MCF 10A (cell line): ENCODE data around the gene STAB1. TPM values are rescaled to one million over a fixed set of nuclear protein-coding genes. Genes with fewer than 3 reads are reported as not detected.

Experiments
- BruUV-seq: library from RNA; stranded (reverse); fragments of 400-500 nt; replicated peaks from 2 replicates; lab custom pipeline; 2021; lab: Mats Ljungman, UMichigan
- CTCF ChIA-PET: fragments of 300-600 bp; sonication (Branson Sonifier 250); formaldehyde crosslinking; extraction: SDS; loops from one replicate; lab custom pipeline; 2021; ENCODE audit warnings: antibody characterized with exemption, inconsistent platforms; lab: Yijun Ruan, JAX
- POLR2A ChIA-PET: fragments of 300-600, 350-650 bp; sonication (Branson Sonifier 250); formaldehyde crosslinking; extraction: SDS; loops from one replicate; lab custom pipeline; 2020; ENCODE audit warnings: antibody characterized with exemption, inconsistent platforms; lab: Yijun Ruan, JAX
- DNase-seq: peaks from one replicate; pipeline ENCODE4 v3.0.0-alpha.2; 2018; ENCODE audit not compliant: unreplicated experiment
- H3K27ac Mint-ChIP-seq: one replicate; pipeline ENCODE4 v1.8.0; 2022; ENCODE audit warnings: mild to moderate bottlenecking, low read depth, mixed read lengths; ENCODE audit not compliant: unreplicated experiment
- H3K27me3 Mint-ChIP-seq: one replicate; pipeline ENCODE4 v1.8.0; 2022; ENCODE audit warnings: mixed read lengths; ENCODE audit not compliant: insufficient read depth, unreplicated experiment
- H3K36me3 Mint-ChIP-seq: one replicate; pipeline ENCODE4 v1.8.0; 2022; ENCODE audit warnings: mild to moderate bottlenecking, moderate library complexity, mixed read lengths; ENCODE audit not compliant: insufficient read depth, unreplicated experiment
- H3K4me1 Mint-ChIP-seq: one replicate; pipeline ENCODE4 v1.8.0; 2022; ENCODE audit warnings: mixed read lengths; ENCODE audit not compliant: insufficient read depth, unreplicated experiment
- H3K4me3 Mint-ChIP-seq: one replicate; pipeline ENCODE4 v1.8.0; 2022; ENCODE audit warnings: mild to moderate bottlenecking, moderate library complexity, mixed read lengths; ENCODE audit not compliant: unreplicated experiment
- H3K9me3 Mint-ChIP-seq: one replicate; pipeline ENCODE4 v1.8.0; 2022; ENCODE audit warnings: mixed read lengths; ENCODE audit not compliant: unreplicated experiment
- intact Hi-C: fragments of 100-400 bp; cut with micrococcal nuclease; formaldehyde crosslinking; loops from 2 replicates; pipeline ENCODE4 v1.14.1; 2022
- total RNA-seq: library from RNA; stranded (reverse); gene quantifications from 2 replicates; pipeline ENCODE4 v1.2.3, GENCODE V29; 2022
- TF ChIP-seq, protein P1 (sequence below): fragments of 200-600 bp; IDR thresholded peaks from one replicate; pipeline ENCODE4 v1.8.0; 2022; ENCODE audit warnings: antibody characterized with exemption, mild to moderate bottlenecking; ENCODE audit not compliant: unreplicated experiment

The STAB1 gene
- total RNA-seq, 1 experiment from 2014 or later = not detected

DNA sequence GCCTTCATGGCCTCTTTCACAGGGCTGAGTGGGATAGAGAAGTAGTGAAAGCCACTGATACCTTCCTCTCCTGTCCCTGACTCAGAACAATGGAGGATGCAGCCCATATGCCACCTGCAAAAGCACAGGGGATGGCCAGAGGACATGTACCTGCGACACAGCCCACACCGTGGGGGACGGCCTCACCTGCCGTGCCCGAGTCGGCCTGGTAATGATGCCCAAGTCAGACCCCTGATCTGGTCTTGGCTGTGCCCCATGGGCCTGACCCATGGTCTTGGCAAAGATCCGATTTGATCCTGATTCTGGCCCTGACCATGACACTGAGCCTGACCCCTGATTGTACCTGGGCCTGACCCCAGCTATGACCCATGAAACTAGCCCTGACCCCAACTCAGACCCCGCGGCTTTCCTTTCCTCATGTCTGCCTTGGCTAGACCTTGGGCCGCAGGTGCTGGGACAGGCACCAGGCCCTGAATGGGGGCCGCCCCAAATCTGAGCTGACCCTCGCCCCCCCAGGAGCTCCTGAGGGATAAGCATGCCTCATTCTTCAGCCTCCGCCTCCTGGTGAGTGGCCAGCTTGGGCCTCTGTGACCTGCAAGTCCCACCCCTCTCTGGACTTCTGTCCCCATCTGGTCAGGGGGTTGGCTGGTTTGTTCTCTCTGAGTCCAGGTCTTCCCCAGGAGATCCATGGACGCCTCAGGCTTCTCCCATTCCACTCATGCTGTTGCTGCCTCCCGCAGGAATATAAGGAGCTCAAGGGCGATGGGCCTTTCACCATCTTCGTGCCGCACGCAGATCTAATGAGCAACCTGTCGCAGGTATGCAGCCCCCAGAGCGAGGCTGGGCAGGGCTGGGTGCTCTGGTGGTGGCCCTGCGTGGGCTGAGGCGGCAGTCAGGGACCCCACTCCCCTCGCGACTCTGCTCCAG is 22.9 kb downstream of the STAB1 start:
- ChIA-PET POLR2A (no interaction called here), CTCF (interaction anchor here (0.6 to 1.0 kb wide), 3 partner anchors 45 to 179 kb away, joined by 3 to 5 read pairs (median 3); no protein-coding TSS in a partner anchor)
- Mint-ChIP-seq H3K27ac (no peak overlapping the region), H3K9me3 (no peaks in the 10 kb centered on the region), H3K4me3 (no peak overlapping the region), H3K27me3 (no peaks in the 10 kb centered on the region), H3K36me3 (no peaks in the 10 kb centered on the region), H3K4me1 (peaks cover 4% of the 10 kb centered on the region)
- no peak for DNase-seq
- intact Hi-C loops = no loop called here
- TF ChIP-seq, protein P1, sequence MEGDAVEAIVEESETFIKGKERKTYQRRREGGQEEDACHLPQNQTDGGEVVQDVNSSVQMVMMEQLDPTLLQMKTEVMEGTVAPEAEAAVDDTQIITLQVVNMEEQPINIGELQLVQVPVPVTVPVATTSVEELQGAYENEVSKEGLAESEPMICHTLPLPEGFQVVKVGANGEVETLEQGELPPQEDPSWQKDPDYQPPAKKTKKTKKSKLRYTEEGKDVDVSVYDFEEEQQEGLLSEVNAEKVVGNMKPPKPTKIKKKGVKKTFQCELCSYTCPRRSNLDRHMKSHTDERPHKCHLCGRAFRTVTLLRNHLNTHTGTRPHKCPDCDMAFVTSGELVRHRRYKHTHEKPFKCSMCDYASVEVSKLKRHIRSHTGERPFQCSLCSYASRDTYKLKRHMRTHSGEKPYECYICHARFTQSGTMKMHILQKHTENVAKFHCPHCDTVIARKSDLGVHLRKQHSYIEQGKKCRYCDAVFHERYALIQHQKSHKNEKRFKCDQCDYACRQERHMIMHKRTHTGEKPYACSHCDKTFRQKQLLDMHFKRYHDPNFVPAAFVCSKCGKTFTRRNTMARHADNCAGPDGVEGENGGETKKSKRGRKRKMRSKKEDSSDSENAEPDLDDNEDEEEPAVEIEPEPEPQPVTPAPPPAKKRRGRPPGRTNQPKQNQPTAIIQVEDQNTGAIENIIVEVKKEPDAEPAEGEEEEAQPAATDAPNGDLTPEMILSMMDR = no peak
- BruUV-seq = no TSS peak

DNA sequence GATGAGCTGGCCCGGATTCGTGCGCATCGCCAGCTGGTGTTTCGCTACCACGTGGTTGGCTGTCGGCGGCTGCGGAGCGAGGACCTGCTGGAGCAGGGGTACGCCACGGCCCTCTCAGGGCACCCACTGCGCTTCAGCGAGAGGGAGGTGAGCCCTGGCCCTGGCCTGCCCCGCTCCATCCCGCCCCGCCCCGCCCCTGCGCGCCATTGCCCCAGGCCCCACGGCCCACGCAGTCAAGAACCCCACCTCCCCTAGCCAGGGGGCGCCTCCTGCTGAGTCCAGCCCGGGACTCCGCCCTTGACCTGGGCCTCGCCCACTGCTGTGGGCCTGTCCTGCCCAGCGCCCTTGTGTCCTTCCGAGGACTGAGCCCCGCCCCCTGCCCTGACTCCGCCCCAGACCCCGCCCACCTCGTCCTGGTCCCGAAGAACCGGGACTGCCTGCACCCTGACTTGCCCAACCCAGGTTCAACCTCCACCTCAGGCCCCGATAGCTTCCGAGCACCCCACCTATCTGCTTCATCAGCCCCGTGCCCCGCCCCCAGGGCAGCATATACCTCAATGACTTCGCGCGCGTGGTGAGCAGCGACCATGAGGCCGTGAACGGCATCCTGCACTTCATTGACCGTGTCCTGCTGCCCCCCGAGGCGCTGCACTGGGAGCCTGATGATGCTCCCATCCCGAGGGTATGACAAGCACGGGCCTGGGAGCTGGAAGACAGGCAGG is 23.7 kb downstream of the STAB1 start:
- BruUV-seq = no TSS peak
- Mint-ChIP-seq H3K27ac (no peak overlapping the region), H3K27me3 (no peaks in the 10 kb centered on the region), H3K4me3 (no peak overlapping the region), H3K9me3 (no peaks in the 10 kb centered on the region), H3K4me1 (peaks cover 4% of the 10 kb centered on the region), H3K36me3 (no peaks in the 10 kb centered on the region)
- CTCF ChIA-PET = interaction anchor here (0.6 kb wide), 1 partner anchor 46 kb away, joined by 3 read pairs; no protein-coding TSS in a partner anchor
- POLR2A ChIA-PET = no interaction called here
- intact Hi-C loops = no loop called here
- DNase-seq = no peak
- TF ChIP-seq, protein P1 = no peak

DNA sequence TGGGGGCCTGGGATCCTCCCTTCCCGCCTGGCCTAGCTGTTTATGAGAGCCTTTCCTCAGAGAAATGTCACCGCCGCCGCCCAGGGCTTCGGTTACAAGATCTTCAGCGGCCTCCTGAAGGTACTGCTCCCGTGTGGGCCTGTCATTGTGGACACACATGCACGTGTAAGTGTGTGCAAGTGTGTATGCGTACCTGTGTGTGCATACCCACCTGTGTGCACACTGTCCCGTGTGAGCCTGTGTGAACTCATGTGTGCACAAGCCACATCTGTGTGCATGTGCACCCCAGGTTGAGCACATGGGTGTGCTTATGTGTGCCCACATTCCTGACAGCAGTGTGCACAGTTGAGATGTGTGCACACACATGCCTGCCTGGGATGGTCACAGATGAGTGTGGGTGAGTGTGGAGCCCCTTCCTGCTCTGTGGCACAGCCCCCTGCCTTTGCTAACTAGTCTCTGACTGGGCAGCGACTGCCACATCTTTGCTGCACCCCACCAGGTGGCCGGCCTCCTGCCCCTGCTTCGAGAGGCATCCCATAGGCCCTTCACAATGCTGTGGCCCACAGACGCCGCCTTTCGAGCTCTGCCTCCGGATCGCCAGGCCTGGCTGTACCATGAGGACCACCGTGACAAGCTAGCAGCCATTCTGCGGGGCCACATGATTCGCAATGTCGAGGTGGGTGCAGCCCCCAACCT is 24.5 kb downstream of the STAB1 start:
- H3K4me3 Mint-ChIP-seq = no peak overlapping the region
- intact Hi-C loops = no loop called here
- BruUV-seq = no TSS peak
- no peaks in the 10 kb centered on the region for H3K9me3 Mint-ChIP-seq
- ChIA-PET CTCF (no interaction called here), POLR2A (interaction anchor here (0.7 kb wide), 1 partner anchor 17 kb away, joined by 3 read pairs; the partner anchor contains the start of gene UQCC5)
- peaks cover 4% of the 10 kb centered on the region for H3K4me1 Mint-ChIP-seq
- no peak for DNase-seq
- TF ChIP-seq, protein P1 = no peak
- H3K27ac Mint-ChIP-seq = no peak overlapping the region
- H3K27me3 Mint-ChIP-seq = no peaks in the 10 kb centered on the region
- no peaks in the 10 kb centered on the region for H3K36me3 Mint-ChIP-seq
